Panc1 (cell line): ENCODE results near the gene ADSS1.

Source experiments
- POLR2AphosphoS5 ChIP-seq: IDR thresholded peaks from 2 replicates; pipeline ENCODE4 v1.6.1; 2012; ENCODE audit warnings: mild to moderate bottlenecking, low read depth, low read length, moderate library complexity
- TF ChIP-seq, protein P1 (sequence below): fragments of 450-650 bp; IDR thresholded peaks from 2 replicates; pipeline ENCODE4 v1.5.1; 2017; ENCODE audit warnings: mild to moderate bottlenecking

DNA sequence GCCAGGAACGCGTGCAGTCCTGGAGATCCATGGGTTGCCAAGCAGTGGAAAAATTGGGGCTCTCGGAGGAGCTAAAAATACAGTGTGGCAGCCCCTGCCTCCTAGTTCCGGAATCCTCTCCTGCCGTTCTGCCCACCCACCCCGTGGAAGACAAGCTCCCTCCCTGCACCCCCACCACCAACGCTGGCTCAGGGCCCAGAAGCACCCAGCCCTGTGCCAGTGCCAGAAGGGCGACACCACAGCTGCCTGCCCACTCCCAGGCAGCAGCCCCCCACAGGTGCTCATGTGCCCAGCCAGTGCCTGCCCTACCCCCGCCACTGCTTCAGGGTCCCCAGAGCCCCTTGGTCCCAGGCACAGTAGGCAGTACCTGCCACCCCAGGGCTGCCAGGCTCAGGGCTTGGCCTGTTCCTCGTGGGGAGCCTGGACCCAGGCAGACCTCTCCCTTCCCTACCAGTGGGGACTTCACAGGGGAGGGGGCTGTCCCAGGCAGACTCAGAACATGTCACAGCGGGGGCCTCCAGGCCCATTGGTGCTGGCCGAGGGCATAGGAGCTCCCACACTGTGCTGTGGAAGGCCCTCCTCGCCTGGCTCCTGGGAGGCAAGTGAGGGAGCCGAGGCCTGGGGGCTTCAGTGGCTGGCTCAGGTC is 27.2 kb upstream of the ADSS1 start:
- TF ChIP-seq, protein P1, sequence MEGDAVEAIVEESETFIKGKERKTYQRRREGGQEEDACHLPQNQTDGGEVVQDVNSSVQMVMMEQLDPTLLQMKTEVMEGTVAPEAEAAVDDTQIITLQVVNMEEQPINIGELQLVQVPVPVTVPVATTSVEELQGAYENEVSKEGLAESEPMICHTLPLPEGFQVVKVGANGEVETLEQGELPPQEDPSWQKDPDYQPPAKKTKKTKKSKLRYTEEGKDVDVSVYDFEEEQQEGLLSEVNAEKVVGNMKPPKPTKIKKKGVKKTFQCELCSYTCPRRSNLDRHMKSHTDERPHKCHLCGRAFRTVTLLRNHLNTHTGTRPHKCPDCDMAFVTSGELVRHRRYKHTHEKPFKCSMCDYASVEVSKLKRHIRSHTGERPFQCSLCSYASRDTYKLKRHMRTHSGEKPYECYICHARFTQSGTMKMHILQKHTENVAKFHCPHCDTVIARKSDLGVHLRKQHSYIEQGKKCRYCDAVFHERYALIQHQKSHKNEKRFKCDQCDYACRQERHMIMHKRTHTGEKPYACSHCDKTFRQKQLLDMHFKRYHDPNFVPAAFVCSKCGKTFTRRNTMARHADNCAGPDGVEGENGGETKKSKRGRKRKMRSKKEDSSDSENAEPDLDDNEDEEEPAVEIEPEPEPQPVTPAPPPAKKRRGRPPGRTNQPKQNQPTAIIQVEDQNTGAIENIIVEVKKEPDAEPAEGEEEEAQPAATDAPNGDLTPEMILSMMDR = no peak
- no peak for TF ChIP-seq POLR2AphosphoS5
